Mucosa of stomach (tissue), 1 donor: ENCODE results near the gene ANAPC16.
"Not testable (repeated sequence)": the region's sequence is repeated elsewhere in the genome, so short reads cannot be mapped to it uniquely, and the experiment has no call there.

Experiments used
- H3K27me3 ChIP-seq: one replicate; pipeline ENCODE4 v1.7.0; 2013; ENCODE audit warnings: mild to moderate bottlenecking, low read length; ENCODE audit not compliant: control insufficient read depth, insufficient read depth
- H3K36me3 ChIP-seq: one replicate; pipeline ENCODE4 v1.7.0; 2013; ENCODE audit warnings: low read length; ENCODE audit not compliant: control insufficient read depth, insufficient read depth
- H3K4me1 ChIP-seq: one replicate; pipeline ENCODE4 v1.7.0; 2013; ENCODE audit warnings: mild to moderate bottlenecking, low read length; ENCODE audit not compliant: control insufficient read depth, insufficient read depth
- H3K4me3 ChIP-seq: one replicate; pipeline ENCODE4 v1.7.0; 2013; ENCODE audit warnings: low read length
- H3K9ac ChIP-seq: one replicate; pipeline ENCODE4 v1.7.0; 2013; ENCODE audit warnings: mild to moderate bottlenecking, low read length, moderate library complexity
- H3K9me3 ChIP-seq: one replicate; pipeline ENCODE4 v1.7.0; 2013; ENCODE audit warnings: mild to moderate bottlenecking, low read length, moderate library complexity; ENCODE audit not compliant: control insufficient read depth
- donor health status: Pancreatic carcinoma.

The ANAPC16 gene

GRCh38 chr10:72260976-72261783 is 45.4 kb downstream of the ANAPC16 start:
- no peaks in the 10 kb centered on the region for H3K9me3 ChIP-seq
- peak overlapping the region; percentile 93 for H3K9ac ChIP-seq
- peak overlapping the region; percentile 73 for H3K4me3 ChIP-seq
- H3K4me1 ChIP-seq: peaks cover 42% of the 10 kb centered on the region
- no peaks in the 10 kb centered on the region for H3K27me3 ChIP-seq
- no peaks in the 10 kb centered on the region for H3K36me3 ChIP-seq

DNA sequence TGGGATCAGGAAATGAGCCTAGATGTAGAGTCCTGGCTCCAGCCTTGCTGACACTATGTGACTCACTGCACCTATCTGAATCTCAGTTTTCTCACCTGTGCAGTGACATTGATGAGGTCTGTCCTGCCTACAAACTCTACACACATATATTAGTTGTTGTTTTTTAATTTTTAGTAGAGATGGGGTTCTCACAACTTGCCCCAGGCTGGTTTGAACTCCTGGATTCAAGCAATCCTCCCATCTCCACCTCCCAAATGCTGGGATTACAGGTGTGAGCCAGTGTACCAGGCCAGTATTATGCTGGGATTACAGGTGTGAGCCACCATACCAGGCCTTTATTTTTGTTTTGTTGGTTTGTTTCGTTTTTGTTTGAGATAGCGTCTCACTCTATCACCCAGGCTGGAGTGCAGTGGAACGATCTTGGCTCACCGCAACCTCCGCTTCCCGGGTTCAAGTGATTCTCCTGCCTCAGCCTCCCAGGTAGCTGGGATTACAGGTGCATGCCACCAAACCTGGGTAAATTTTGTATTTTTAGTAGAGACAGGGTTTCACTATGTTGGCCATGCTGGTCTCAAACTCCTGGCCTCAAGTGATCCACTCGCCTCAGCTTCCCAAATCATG is 46.1 kb downstream of the ANAPC16 start:
- H3K4me1 ChIP-seq: peaks cover 42% of the 10 kb centered on the region
- no peaks in the 10 kb centered on the region for H3K27me3 ChIP-seq
- no peaks in the 10 kb centered on the region for H3K9me3 ChIP-seq
- H3K9ac ChIP-seq: peak overlapping the region; percentile 93
- no peaks in the 10 kb centered on the region for H3K36me3 ChIP-seq
- peak overlapping the region; percentile 73 for H3K4me3 ChIP-seq

DNA sequence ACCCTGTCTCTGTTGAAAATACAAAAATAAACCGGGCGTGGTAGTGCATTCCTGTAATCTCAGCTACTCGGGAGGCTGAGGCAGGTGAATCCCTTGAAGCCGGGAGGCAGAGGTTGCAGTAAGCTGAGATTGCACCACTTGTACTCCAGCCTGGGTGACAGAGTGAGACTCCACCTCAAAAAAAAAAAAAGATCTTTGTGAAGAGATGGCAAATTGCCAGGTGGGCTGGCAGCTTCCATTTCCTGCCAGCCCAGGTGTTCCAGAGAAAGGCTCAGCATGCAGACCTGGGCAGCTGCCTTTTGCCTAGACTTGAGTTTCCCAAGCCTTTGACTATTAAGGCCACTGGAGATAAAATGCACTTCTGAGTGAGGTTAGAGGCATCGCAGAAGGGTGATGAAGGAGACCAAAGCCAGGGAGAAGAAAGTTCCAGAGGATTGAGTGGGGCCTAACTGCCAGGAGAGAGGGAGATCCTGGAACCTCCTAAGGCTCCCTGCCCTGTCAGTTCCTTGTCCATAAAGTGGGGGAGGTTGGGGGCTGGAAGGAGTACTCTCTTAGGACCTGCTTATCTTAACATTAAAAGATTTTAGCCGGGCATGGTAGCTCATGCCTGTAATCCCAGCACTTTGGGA is 47.9 kb downstream of the ANAPC16 start:
- H3K9ac ChIP-seq: peak overlapping the region; percentile 23
- no peaks in the 10 kb centered on the region for H3K27me3 ChIP-seq
- H3K9me3 ChIP-seq: no peaks in the 10 kb centered on the region
- peaks cover 36% of the 10 kb centered on the region for H3K4me1 ChIP-seq
- H3K4me3 ChIP-seq: no peak overlapping the region
- H3K36me3 ChIP-seq: no peaks in the 10 kb centered on the region

GRCh38 chr10:72264536-72264935 is 48.7 kb downstream of the ANAPC16 start:
- H3K4me3 ChIP-seq: no peak overlapping the region
- no peaks in the 10 kb centered on the region for H3K36me3 ChIP-seq
- H3K9ac ChIP-seq: no peak overlapping the region
- H3K4me1 ChIP-seq: peaks cover 34% of the 10 kb centered on the region
- no peaks in the 10 kb centered on the region for H3K27me3 ChIP-seq
- no peaks in the 10 kb centered on the region for H3K9me3 ChIP-seq

DNA sequence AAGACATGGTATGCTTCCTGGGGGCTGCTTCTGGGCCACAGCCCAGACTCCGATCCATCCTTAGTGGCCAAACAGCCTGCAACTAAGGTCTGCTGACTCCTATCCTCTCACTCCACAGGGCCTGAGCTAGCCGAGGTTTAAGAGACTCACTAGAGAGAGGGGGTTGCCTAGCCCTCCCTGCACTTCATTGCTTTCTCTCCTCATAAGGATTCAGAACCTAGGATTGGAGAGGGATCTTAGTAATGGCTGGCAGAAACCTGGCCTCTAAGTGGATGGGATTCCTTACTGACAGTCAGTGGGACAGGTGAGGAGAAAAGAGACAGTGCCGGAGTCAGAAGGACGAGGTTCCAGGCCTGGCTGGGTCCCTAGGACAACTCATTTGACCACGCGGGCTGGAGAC is 49.7 kb downstream of the ANAPC16 start:
- H3K9ac ChIP-seq: no peak overlapping the region
- H3K9me3 ChIP-seq: no peaks in the 10 kb centered on the region
- H3K4me1 ChIP-seq: peaks cover 25% of the 10 kb centered on the region
- H3K27me3 ChIP-seq: no peaks in the 10 kb centered on the region
- no peaks in the 10 kb centered on the region for H3K36me3 ChIP-seq
- H3K4me3 ChIP-seq: no peak overlapping the region

DNA sequence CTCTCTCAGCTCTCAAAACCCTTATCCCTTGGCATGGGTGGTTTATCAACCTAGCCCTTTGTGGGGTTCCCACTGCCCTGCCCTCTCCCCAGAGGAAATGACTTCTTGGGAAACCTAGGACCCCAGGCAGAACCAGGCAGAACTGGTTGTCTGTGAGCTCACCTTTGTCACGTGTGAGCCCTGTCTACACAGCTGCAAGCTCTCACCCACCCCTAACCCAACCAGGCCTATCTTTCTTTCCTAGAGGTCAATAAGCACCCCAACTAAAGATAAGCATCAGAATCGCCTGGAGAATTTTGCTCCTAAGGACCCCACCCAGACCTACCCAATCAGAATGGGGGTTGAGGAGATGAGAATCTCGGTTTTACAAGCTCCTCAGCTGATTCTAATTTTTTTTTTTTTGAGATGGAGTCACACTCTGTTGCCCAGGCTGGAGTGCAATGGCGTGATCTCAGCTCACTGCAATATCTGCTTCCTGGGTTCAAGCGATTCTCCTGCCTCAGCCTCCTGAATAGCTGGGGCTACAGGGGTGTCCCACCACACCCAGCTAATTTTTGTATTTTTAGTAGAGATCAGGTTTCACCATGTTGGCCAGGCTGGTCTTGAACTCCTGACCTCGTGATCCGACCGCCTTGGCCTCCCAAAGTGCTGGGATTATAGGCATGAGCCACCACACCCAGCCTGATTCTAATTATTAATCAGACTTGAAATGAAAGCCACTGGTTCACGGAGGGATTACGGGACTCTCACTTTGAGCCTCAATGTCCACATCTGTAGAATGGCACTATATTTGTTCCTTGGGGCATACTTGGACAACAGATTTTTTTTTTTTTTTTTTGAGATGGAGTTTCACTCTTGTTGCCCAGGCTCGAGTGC is 50.4 kb downstream of the ANAPC16 start:
- H3K4me3 ChIP-seq: no peak overlapping the region
- peaks cover 18% of the 10 kb centered on the region for H3K4me1 ChIP-seq
- H3K9ac ChIP-seq: no peak overlapping the region
- no peaks in the 10 kb centered on the region for H3K9me3 ChIP-seq
- no peaks in the 10 kb centered on the region for H3K27me3 ChIP-seq
- no peaks in the 10 kb centered on the region for H3K36me3 ChIP-seq

- Histone ChIP-seq H3K9me3 (no peaks in the 10 kb centered on the region), H3K9ac (no peak overlapping the region), H3K4me3 (no peak overlapping the region), H3K4me1 (peaks cover 11% of the 10 kb centered on the region), H3K27me3 (no peaks in the 10 kb centered on the region), H3K36me3 (no peaks in the 10 kb centered on the region)
Measured at GRCh38 chr10:72267381-72267780, 51.6 kb downstream of the ANAPC16 start.

GRCh38 chr10:72267819-72268399 is 52.1 kb downstream of the ANAPC16 start:
- Histone ChIP-seq H3K27me3 (no peaks in the 10 kb centered on the region), H3K36me3 (no peaks in the 10 kb centered on the region), H3K4me3 (no peak overlapping the region), H3K9me3 (no peaks in the 10 kb centered on the region), H3K9ac (no peak overlapping the region), H3K4me1 (peaks cover 16% of the 10 kb centered on the region)

GRCh38 chr10:72268475-72269200 is 52.8 kb downstream of the ANAPC16 start:
- not testable (repeated sequence) for H3K36me3 ChIP-seq, H3K27me3 ChIP-seq, H3K9me3 ChIP-seq, H3K9ac ChIP-seq, H3K4me3 ChIP-seq
- H3K4me1 ChIP-seq: peaks cover 15% of the 10 kb centered on the region

- peaks cover 10% of the 10 kb centered on the region for H3K36me3 ChIP-seq
- peaks cover 21% of the 10 kb centered on the region for H3K4me1 ChIP-seq
- no peak overlapping the region for H3K9ac ChIP-seq
- no peak overlapping the region for H3K4me3 ChIP-seq
- H3K9me3 ChIP-seq: no peaks in the 10 kb centered on the region
- no peaks in the 10 kb centered on the region for H3K27me3 ChIP-seq
Measured at GRCh38 chr10:72270607-72271281, 54.9 kb downstream of the ANAPC16 start.
